ENCODE measurements around the gene CEP112.

DNA sequence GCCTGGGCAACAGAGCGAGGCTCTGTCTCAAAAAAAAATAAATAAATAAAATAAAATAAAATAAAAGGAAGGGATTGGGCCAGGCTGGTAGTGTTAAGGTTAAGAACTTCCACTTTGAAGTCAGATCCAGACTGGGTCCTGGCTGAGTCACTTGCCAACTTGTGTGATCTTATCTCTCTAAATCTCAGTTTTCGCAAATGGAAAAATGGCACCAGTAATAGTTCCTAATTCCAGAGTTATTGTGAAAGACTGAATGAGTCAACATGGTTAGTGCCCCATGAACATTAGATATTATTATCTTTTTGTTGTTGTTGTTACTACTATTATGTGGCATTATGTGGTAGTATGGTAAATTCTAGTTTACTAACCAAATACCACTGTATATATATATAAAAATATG lies 442.5 kb downstream of the CEP112 start:
- TF ChIP-seq EZH2 (optimal IDR thresholded peaks at IDR 0.05; ENCODE audit: low read depth, low read length) (no peak), EZH2phosphoT487 (IDR thresholded peaks at IDR 0.05; ENCODE audit: low read length) (no peak)
- TF ChIP-seq, protein P1, sequence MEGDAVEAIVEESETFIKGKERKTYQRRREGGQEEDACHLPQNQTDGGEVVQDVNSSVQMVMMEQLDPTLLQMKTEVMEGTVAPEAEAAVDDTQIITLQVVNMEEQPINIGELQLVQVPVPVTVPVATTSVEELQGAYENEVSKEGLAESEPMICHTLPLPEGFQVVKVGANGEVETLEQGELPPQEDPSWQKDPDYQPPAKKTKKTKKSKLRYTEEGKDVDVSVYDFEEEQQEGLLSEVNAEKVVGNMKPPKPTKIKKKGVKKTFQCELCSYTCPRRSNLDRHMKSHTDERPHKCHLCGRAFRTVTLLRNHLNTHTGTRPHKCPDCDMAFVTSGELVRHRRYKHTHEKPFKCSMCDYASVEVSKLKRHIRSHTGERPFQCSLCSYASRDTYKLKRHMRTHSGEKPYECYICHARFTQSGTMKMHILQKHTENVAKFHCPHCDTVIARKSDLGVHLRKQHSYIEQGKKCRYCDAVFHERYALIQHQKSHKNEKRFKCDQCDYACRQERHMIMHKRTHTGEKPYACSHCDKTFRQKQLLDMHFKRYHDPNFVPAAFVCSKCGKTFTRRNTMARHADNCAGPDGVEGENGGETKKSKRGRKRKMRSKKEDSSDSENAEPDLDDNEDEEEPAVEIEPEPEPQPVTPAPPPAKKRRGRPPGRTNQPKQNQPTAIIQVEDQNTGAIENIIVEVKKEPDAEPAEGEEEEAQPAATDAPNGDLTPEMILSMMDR (IDR thresholded peaks at IDR 0.05; ENCODE audit: low read length), result no peak

Data from MM.1S (cell line).